HUES64 (cell line): Measurements from ENCODE around the gene DNAJC6.
"Not testable (repeated sequence)": the region's sequence is repeated elsewhere in the genome, so short reads cannot be mapped to it uniquely, and the experiment has no call there.

ENCODE experiments used
- H3K27ac ChIP-seq: 2 replicates; pipeline ENCODE4 v1.7.0; 2013; ENCODE audit warnings: low read depth, low read length, inconsistent platforms
- H3K27me3 ChIP-seq: 2 replicates; pipeline ENCODE4 v1.6.1; 2013; ENCODE audit warnings: mild to moderate bottlenecking, low read length; ENCODE audit not compliant: insufficient read depth
- H3K36me3 ChIP-seq: 2 replicates; pipeline ENCODE4 v1.6.1; 2013; ENCODE audit warnings: mild to moderate bottlenecking, low read length; ENCODE audit not compliant: insufficient read depth
- H3K4me1 ChIP-seq: 2 replicates; pipeline ENCODE4 v1.6.1; 2013; ENCODE audit warnings: mild to moderate bottlenecking, low read length, moderate library complexity; ENCODE audit not compliant: insufficient read depth
- H3K4me3 ChIP-seq: 2 replicates; pipeline ENCODE4 v1.5.1; 2013; ENCODE audit warnings: mild to moderate bottlenecking, low read length, moderate library complexity
- H3K9ac ChIP-seq: 2 replicates; pipeline ENCODE4 v1.6.1; 2013; ENCODE audit warnings: mild to moderate bottlenecking, low read depth, low read length
- H3K9me3 ChIP-seq: 2 replicates; pipeline ENCODE4 v1.6.1; 2013; ENCODE audit warnings: low read depth, low read length; ENCODE audit not compliant: insufficient read depth
- WGBS: fragments of 150-250, 120-280 bp; methylation state at CpG from one replicate; pipeline ENCODE4 v1.1.7; 2013; ENCODE audit warnings: missing lambda C conversion rate; 5-methylcytosine and 5-hydroxymethylcytosine counted together

DNAJC6 gene

DNA sequence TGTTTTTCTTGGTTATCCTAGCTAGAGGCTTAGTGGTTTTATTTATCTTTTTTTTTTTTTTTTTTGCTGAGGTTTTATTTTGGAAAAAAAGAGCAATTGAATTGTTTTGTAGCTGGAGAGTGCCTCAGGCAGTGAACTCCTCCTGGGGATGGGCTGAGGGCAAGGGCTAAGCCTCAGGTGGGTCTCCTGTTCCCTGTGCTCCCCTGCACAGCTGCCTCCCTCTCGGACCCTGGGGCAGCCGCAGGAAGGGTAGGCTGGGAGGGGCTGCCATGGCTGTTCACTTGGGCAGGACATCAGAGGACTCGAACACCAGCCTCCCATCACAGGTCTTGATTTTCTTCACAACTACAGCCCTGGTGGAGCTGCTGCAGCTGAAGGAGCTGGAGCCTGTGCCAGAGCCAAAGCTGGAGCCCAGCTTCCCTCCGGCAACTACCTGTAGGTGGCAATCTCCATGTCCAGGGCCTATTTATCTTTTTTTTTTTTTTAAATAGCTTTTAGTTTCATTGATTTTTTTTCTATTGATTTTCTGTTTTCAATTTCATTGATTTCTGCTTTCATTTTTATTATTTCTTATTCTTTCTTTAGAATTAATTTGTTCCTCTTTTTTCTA, 140.0 kb downstream of the DNAJC6 start:
- Histone ChIP-seq H3K4me1 (peaks cover 9% of the 10 kb centered on the region), H3K27ac (no peak overlapping the region), H3K9me3 (no peaks in the 10 kb centered on the region), H3K27me3 (no peaks in the 10 kb centered on the region), H3K36me3 (no peaks in the 10 kb centered on the region), H3K4me3 (no peak overlapping the region), H3K9ac (no peak overlapping the region)
- 82% methylated on average over 4 of the region's 4 CpGs for WGBS

DNA sequence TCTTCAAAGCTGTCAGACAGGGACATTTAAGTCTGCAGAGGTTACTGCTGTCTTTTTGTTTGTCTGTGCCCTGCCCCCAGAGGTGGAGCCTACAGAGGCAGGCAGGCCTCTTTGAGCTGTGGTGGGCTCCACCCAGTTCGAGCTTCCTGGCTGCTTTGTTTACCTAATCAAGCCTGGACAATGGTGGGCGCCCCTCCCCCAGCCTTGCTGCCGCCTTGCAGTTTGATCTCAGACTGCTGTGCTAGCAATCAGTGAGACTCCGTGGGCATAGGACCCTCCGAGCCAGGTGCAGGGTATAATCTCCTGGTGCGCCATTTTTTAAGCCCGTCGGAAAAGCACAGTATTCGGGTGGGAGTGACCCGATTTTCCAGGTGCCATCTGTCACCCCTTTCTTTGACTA, 146.3 kb downstream of the DNAJC6 start:
- H3K36me3 ChIP-seq, H3K9me3 ChIP-seq, H3K9ac ChIP-seq, H3K4me3 ChIP-seq, H3K27me3 ChIP-seq, H3K27ac ChIP-seq: not testable (repeated sequence)
- 78% methylated on average over 9 of the region's 10 CpGs for WGBS
- peaks cover 14% of the 10 kb centered on the region; the same call in 1 of the 2 replicates for H3K4me1 ChIP-seq

DNA sequence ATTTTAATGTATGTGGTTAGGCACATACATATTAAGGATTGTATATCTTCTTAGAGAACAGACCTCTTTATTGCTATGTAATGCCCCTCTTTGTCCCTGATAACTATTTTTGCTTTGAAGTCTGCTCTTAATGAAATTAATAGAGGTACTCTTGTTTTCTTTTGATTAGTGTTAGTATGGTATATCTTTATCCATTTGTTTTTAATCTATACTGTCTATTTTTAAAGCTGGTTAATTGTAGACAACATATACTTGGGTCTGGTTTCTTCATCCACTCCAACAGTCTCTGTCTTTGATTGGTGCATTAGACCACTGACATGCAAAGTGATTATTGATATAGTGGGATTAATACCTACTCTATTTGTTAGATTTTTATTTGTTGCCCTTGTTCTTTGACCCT, 147.1 kb downstream of the DNAJC6 start:
- peaks cover 6% of the 10 kb centered on the region; the same call in 1 of the 2 replicates for H3K9me3 ChIP-seq
- H3K4me3 ChIP-seq: no peak overlapping the region
- no peak overlapping the region for H3K27ac ChIP-seq
- peaks cover 14% of the 10 kb centered on the region; the same call in 1 of the 2 replicates for H3K4me1 ChIP-seq
- H3K9ac ChIP-seq: no peak overlapping the region
- H3K36me3 ChIP-seq: no peaks in the 10 kb centered on the region
- H3K27me3 ChIP-seq: no peaks in the 10 kb centered on the region

DNA sequence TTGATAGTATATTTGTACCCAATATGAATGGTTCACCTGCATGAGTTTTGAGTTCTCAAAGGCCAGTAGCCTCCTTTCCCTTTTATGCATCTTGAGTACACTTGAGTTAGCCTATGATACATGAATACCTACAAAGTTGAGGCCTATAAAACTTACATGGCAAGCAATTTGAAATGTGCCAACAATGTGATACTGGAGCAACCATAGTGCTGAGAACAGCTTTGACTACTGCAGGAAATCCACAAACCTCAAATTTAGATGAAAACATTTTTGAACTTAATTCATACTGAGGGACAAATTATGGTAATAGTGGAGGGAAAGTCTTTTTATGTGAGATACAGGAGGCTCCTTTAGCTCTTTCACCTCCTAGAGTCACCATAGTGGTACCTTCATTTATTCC, 148.5 kb downstream of the DNAJC6 start:
- peaks cover 6% of the 10 kb centered on the region; the same call in 1 of the 2 replicates for H3K9me3 ChIP-seq
- no peak overlapping the region for H3K4me3 ChIP-seq
- H3K4me1 ChIP-seq: peaks cover 14% of the 10 kb centered on the region; the same call in 1 of the 2 replicates
- no peaks in the 10 kb centered on the region for H3K36me3 ChIP-seq
- H3K27me3 ChIP-seq: no peaks in the 10 kb centered on the region
- H3K9ac ChIP-seq: no peak overlapping the region
- H3K27ac ChIP-seq: no peak overlapping the region

DNA sequence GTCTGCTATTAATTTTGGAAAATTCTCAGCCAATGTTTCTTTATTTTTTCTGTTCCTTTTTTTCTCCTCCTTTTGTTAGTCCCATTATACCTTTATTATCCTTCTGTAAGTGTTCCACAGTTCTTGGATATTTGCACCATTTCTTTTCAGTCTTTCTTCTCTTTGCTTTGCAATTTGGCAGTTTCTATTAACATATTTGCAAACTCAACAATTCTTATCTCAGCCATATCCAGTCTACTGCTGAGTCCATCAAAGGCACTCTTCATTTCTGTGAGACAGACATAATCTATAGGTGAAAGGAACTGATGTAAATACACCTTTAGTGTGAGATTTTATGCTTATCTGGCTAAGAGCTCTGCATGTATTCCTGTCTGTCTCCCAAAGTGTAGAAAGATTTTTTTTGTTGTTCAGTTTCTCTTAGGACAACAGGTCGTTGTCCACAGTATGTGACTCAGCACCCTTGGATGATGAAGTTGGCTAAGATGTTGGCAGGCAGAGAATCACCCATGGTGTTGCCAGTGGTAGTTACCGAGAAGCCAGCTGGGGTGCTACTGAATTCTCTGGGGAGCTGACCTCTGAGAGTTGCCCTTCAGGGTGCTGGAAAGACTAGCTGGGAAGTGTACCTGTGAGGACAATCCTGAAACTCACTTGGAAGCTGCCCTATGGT, 149.5 kb downstream of the DNAJC6 start:
- H3K4me3 ChIP-seq: no peak overlapping the region
- 89% methylated on average over 2 of the region's 2 CpGs for WGBS
- H3K36me3 ChIP-seq: no peaks in the 10 kb centered on the region
- H3K9me3 ChIP-seq: peaks cover 6% of the 10 kb centered on the region; the same call in 1 of the 2 replicates
- H3K27me3 ChIP-seq: no peaks in the 10 kb centered on the region
- H3K9ac ChIP-seq: no peak overlapping the region
- no peak overlapping the region for H3K27ac ChIP-seq
- H3K4me1 ChIP-seq: peaks cover 14% of the 10 kb centered on the region; the same call in 1 of the 2 replicates

DNA sequence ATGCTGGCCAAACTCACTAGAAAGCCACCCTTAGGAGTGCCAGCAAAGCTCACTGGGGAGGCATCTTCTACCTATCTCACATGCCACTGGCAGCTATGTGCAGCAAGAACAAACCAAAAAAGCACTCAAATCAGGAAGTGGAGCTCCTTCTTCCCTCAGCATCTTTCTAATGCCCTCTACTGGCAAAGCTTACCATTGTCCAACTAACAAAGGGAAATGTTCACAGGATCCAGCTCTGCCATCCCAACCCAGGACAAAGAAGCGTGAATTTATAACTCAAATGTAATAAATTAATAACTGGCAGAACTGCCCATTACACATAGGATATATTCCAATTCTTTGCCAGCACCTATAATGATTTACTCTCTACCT, 150.0 kb downstream of the DNAJC6 start:
- Histone ChIP-seq H3K4me1 (peaks cover 14% of the 10 kb centered on the region; the same call in 1 of the 2 replicates), H3K36me3 (no peaks in the 10 kb centered on the region), H3K27me3 (no peaks in the 10 kb centered on the region), H3K9me3 (peaks cover 6% of the 10 kb centered on the region; the same call in 1 of the 2 replicates), H3K4me3 (no peak overlapping the region), H3K27ac (no peak overlapping the region), H3K9ac (no peak overlapping the region)
- 93% methylated on average over 1 of the region's 1 CpG for WGBS
